HG02623 (cell line): ENCODE data around the gene UVRAG.
A peak's percentile ranks its signal among the peaks of the same experiment; 100 is the strongest.

Source experiments
- ATAC-seq: cut with Tn5 transposase; IDR thresholded peaks from one replicate; pipeline ENCODE4 v1.9.1; 2021; ENCODE audit warnings: moderate library complexity; ENCODE audit not compliant: unreplicated experiment

Gene UVRAG

GRCh38 chr11:76157891-76158290 lies 342.9 kb downstream of the UVRAG start:
- ATAC-seq: no peak

GRCh38 chr11:76158394-76159302 lies 343.6 kb downstream of the UVRAG start:
- ATAC-seq: no peak

- ATAC-seq: no peak
These were observed 344.4 kb downstream of the UVRAG start for GRCh38 chr11:76159303-76159937.

- no peak for ATAC-seq
These were observed 345.1 kb downstream of the UVRAG start for GRCh38 chr11:76159983-76160661.

- no peak for ATAC-seq
These were observed 345.8 kb downstream of the UVRAG start for GRCh38 chr11:76160856-76161255.

GRCh38 chr11:76161261-76161961 lies 346.4 kb downstream of the UVRAG start:
- no peak for ATAC-seq

GRCh38 chr11:76162336-76163288 lies 347.6 kb downstream of the UVRAG start:
- no peak for ATAC-seq

- no peak for ATAC-seq
These were observed 348.4 kb downstream of the UVRAG start for GRCh38 chr11:76163289-76163880.

GRCh38 chr11:76164081-76164480 lies 349.1 kb downstream of the UVRAG start:
- ATAC-seq: no peak

- no peak for ATAC-seq
These were observed 350.1 kb downstream of the UVRAG start for GRCh38 chr11:76164861-76165751.

GRCh38 chr11:76166314-76166713 lies 351.3 kb downstream of the UVRAG start:
- no peak for ATAC-seq

- no peak for ATAC-seq
These were observed 352.6 kb downstream of the UVRAG start for GRCh38 chr11:76167590-76167989.

- peak; percentile 41 for ATAC-seq
These were observed 354.5 kb downstream of the UVRAG start for GRCh38 chr11:76169473-76169896.

GRCh38 chr11:76170468-76170867 lies 355.5 kb downstream of the UVRAG start:
- ATAC-seq: no peak

- ATAC-seq: no peak
These were observed 357.6 kb downstream of the UVRAG start for GRCh38 chr11:76172583-76172982.

- no peak for ATAC-seq
These were observed 358.7 kb downstream of the UVRAG start for GRCh38 chr11:76173663-76174062.

- no peak for ATAC-seq
These were observed 359.3 kb downstream of the UVRAG start for GRCh38 chr11:76174330-76174729.

- no peak for ATAC-seq
These were observed 360.8 kb downstream of the UVRAG start for GRCh38 chr11:76175783-76176182.

GRCh38 chr11:76176463-76176862 lies 361.5 kb downstream of the UVRAG start:
- ATAC-seq: no peak
